ENCODE measurements around the gene B3GLCT. TPM values are rescaled to one million over a fixed set of nuclear protein-coding genes. Genes with fewer than 3 reads are reported as not detected.
"Not testable (repeated sequence)": the region's sequence is repeated elsewhere in the genome, so short reads cannot be mapped to it uniquely, and the experiment has no call there.

B3GLCT gene
- total RNA-seq, 1 donor from 2014 or later: 16.5 TPM

DNA sequence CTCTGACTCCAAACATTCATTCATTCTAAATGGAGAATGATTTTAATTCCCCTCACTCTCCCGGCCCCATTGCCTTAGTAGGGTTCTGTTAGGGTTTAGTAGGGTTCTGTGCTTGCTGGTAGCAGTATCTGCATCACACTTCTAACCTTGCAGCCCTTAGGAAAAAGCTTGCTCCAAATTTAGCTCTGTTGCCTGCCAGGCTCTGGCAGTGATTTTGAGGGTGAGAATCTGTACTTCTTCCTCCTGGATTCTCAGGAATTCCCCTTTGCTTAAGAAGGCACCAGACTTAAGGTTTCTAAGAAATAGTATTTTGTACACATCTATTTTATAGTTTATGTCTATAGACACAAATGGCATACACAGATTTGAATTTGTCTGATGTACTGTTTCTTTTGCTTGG lies 14.7 kb downstream of the B3GLCT start:
- no peaks in the 10 kb centered on the region for H3K9me3 Mint-ChIP-seq
- H3K4me3 Mint-ChIP-seq: no peak overlapping the region
- H3K27ac Mint-ChIP-seq: no peak overlapping the region
- peaks cover 4% of the 10 kb centered on the region for H3K27me3 Mint-ChIP-seq
- peaks cover 13% of the 10 kb centered on the region for H3K36me3 Mint-ChIP-seq
- peaks cover 19% of the 10 kb centered on the region for H3K4me1 Mint-ChIP-seq (ENCODE audit: unreplicated experiment)
- DNase-seq (ENCODE audit: extremely low spot score, unreplicated experiment): no peak
- TF ChIP-seq CTCF (conservative IDR thresholded peaks at IDR 0.05): no peak

DNA sequence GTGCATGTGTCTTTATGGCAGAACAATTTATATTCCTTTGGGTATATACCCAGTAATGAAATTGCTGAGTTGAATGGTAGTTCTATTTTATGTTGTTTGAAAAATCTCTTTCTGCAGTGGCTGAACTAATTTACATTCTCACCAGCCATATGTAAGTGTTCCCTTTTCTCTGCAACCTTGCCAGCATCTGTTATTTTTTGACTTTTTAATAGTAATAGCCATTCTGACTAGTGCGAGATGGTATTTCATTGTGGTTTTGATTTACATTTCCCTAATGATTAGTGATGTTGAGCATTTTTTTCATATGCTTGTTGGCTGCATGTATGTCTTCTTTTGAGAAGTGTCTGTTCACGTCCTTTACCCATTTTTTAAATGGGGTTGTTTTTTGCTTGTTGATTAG lies 17.1 kb downstream of the B3GLCT start:
- not testable (repeated sequence) for H3K9me3 Mint-ChIP-seq; DNase-seq (ENCODE audit: extremely low spot score, unreplicated experiment); H3K4me3 Mint-ChIP-seq; H3K27me3 Mint-ChIP-seq; H3K27ac Mint-ChIP-seq
- Mint-ChIP-seq H3K4me1 (ENCODE audit: unreplicated experiment) (peaks cover 10% of the 10 kb centered on the region), H3K36me3 (peaks cover 13% of the 10 kb centered on the region)

DNA sequence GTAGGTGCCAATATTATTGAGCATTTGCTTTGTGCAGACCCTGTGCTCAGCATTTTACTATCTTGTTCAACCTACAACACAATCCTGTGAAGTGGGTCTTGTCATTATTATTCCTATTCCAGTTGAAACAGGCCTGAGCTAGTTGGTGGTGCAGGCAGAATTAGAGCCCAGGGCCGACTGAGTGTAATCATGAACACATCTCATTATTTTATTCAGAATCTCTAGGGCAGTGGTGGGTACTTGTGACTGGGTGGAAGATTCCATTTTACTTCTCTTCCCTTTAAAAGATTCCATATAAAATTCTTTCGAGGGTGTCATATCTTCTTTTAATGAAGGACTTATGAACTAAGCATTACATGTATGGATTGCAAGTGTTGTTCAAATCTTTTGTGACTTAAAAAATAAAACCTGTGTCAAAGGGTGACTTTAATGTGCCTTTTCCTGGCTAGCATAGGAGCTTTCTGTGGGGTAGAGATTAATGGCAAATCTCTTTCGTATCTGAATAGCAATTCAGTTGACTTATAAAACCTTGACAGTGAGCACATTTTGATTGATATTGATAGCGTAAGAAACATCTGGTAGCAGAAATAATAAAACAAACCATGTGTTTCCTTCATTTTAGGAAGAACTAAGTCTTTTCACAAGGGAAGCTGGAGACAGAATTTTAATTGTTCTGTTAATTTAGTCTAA lies 20.3 kb downstream of the B3GLCT start:
- no peak for TF ChIP-seq CTCF (conservative IDR thresholded peaks at IDR 0.05)
- H3K27me3 Mint-ChIP-seq: peaks cover 3% of the 10 kb centered on the region
- H3K27ac Mint-ChIP-seq: no peak overlapping the region
- H3K9me3 Mint-ChIP-seq: no peaks in the 10 kb centered on the region
- DNase-seq (ENCODE audit: extremely low spot score, unreplicated experiment): no peak
- H3K36me3 Mint-ChIP-seq: peaks cover 13% of the 10 kb centered on the region
- H3K4me1 Mint-ChIP-seq (ENCODE audit: unreplicated experiment): no peaks in the 10 kb centered on the region
- H3K4me3 Mint-ChIP-seq: no peak overlapping the region

DNA sequence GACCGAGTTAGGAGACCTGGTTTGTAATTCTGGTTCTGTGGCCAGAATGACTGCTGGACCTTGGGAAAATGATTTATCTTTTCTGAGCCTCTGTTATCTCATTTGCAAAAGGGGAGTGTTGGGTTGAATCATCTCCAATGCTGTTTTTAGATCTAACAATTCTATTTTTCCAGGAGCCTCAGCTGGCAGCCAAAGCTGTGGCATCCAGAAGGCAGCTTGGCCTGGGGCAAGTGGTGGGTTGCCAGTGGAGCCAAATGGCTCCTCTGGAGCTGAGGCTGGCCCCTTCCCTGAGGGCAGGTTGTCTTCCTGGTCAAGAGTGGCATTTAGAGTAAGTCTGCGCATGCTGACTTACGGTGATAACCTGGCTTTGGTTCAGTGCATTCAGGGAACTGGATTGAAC lies 21.3 kb downstream of the B3GLCT start:
- no peak for TF ChIP-seq CTCF (conservative IDR thresholded peaks at IDR 0.05)
- Mint-ChIP-seq H3K36me3 (peaks cover 12% of the 10 kb centered on the region), H3K27ac (no peak overlapping the region), H3K4me3 (no peak overlapping the region), H3K4me1 (ENCODE audit: unreplicated experiment) (no peaks in the 10 kb centered on the region), H3K9me3 (no peaks in the 10 kb centered on the region), H3K27me3 (peaks cover 3% of the 10 kb centered on the region)
- no peak for DNase-seq (ENCODE audit: extremely low spot score, unreplicated experiment)

GRCh38 chr13:31223215-31223614 lies 23.4 kb downstream of the B3GLCT start:
- no peak for DNase-seq (ENCODE audit: extremely low spot score, unreplicated experiment)
- Mint-ChIP-seq H3K27ac (no peak overlapping the region), H3K4me1 (ENCODE audit: unreplicated experiment) (no peaks in the 10 kb centered on the region), H3K4me3 (no peak overlapping the region), H3K9me3 (no peaks in the 10 kb centered on the region), H3K27me3 (peaks cover 3% of the 10 kb centered on the region), H3K36me3 (no peaks in the 10 kb centered on the region)
- TF ChIP-seq CTCF (conservative IDR thresholded peaks at IDR 0.05): no peak

- Mint-ChIP-seq H3K9me3 (no peaks in the 10 kb centered on the region), H3K36me3 (no peaks in the 10 kb centered on the region), H3K27ac (no peak overlapping the region), H3K27me3 (peaks cover 3% of the 10 kb centered on the region), H3K4me1 (ENCODE audit: unreplicated experiment) (no peaks in the 10 kb centered on the region), H3K4me3 (no peak overlapping the region)
- TF ChIP-seq CTCF (conservative IDR thresholded peaks at IDR 0.05): no peak
- DNase-seq (ENCODE audit: extremely low spot score, unreplicated experiment): no peak
These were observed 23.9 kb downstream of the B3GLCT start for GRCh38 chr13:31223640-31224039.

Data from type B pancreatic cell (in vitro differentiated cells).